ENCODE data around the gene GTF2F2. TPM values are rescaled to one million over a fixed set of nuclear protein-coding genes. Genes with fewer than 3 reads are reported as not detected.

Gene GTF2F2
- total RNA-seq, 1 experiment from 2014 or later: 33.8 TPM

DNA sequence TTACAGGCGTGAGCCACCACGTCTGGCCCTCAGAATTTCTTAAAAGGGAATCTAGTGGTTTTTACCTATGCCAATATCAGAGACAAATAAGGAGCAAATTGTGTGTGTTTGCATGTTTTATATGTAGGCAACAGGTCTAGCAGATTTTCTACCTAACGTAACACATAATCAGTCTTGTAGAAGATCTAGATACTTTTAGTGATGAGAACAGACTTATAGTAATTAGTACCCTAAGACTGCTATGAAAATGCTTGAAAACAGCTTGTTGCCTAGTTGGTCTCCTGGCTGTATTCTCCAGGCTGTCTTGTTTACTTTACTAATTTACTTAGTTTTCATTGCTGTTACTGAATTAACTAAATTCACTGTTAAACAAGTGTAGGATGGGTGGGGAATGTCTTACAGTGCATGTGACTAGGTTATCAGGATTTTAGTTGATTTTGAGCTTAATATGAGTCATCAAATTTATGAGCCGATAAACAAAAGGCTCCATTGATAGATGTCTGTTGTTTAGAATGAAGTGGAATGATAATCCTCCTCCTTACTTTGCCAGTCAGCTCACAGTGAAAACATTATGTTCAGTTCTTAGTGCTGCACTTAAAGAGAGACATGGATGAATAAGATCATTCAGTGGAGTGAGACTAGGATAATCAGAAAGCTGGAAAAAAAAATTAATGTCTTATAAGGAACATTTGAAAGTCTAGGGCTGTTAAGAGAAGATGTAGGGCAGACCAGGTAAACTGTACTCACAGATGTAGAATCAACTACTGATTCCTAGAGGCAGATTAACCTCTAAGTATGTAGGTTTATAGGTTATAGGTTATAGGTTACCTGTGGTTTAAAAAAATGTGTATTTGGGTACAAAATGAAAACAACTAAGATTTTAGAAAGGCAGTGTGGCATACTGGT lies 22.4 kb downstream of the GTF2F2 start:
- ATAC-seq (no peak), DNase-seq (ENCODE audit: low spot score) (no peak)
- H3K4me1 Mint-ChIP-seq: 0 out of 2 replicates have a peak, but pooled peaks cover 4% of the 10 kb centered on the region
- TF ChIP-seq NR1H2 (CRISPR knock-in tag; IDR thresholded peaks at IDR 0.05) (no peak), NFE2L1 (CRISPR knock-in tag; IDR thresholded peaks at IDR 0.05) (no peak), TEAD1 (CRISPR knock-in tag; IDR thresholded peaks at IDR 0.05) (no peak), ESRRA (CRISPR knock-in tag; IDR thresholded peaks at IDR 0.05; ENCODE audit: borderline replicate concordance) (no peak), ZNF671 (CRISPR knock-in tag; IDR thresholded peaks at IDR 0.05) (no peak), GRHL2 (CRISPR knock-in tag; IDR thresholded peaks at IDR 0.05; ENCODE audit: insufficient replicate concordance, severe bottlenecking) (no peak), MXD4 (CRISPR knock-in tag; IDR thresholded peaks at IDR 0.05; ENCODE audit: borderline replicate concordance) (no peak), TCF7 (CRISPR knock-in tag; IDR thresholded peaks at IDR 0.05; ENCODE audit: low read depth) (no peak), JAZF1 (CRISPR knock-in tag; IDR thresholded peaks at IDR 0.05) (no peak), SOX15 (CRISPR knock-in tag; IDR thresholded peaks at IDR 0.05) (no peak), MYBL2 (CRISPR knock-in tag; IDR thresholded peaks at IDR 0.05) (no peak), TEAD4 (CRISPR knock-in tag; IDR thresholded peaks at IDR 0.05) (no peak)
- TF ChIP-seq, protein P1, sequence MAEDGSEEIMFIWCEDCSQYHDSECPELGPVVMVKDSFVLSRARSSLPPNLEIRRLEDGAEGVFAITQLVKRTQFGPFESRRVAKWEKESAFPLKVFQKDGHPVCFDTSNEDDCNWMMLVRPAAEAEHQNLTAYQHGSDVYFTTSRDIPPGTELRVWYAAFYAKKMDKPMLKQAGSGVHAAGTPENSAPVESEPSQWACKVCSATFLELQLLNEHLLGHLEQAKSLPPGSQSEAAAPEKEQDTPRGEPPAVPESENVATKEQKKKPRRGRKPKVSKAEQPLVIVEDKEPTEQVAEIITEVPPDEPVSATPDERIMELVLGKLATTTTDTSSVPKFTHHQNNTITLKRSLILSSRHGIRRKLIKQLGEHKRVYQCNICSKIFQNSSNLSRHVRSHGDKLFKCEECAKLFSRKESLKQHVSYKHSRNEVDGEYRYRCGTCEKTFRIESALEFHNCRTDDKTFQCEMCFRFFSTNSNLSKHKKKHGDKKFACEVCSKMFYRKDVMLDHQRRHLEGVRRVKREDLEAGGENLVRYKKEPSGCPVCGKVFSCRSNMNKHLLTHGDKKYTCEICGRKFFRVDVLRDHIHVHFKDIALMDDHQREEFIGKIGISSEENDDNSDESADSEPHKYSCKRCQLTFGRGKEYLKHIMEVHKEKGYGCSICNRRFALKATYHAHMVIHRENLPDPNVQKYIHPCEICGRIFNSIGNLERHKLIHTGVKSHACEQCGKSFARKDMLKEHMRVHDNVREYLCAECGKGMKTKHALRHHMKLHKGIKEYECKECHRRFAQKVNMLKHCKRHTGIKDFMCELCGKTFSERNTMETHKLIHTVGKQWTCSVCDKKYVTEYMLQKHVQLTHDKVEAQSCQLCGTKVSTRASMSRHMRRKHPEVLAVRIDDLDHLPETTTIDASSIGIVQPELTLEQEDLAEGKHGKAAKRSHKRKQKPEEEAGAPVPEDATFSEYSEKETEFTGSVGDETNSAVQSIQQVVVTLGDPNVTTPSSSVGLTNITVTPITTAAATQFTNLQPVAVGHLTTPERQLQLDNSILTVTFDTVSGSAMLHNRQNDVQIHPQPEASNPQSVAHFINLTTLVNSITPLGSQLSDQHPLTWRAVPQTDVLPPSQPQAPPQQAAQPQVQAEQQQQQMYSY (CRISPR knock-in tag; IDR thresholded peaks at IDR 0.05): no peak
- TF ChIP-seq, protein P2, sequence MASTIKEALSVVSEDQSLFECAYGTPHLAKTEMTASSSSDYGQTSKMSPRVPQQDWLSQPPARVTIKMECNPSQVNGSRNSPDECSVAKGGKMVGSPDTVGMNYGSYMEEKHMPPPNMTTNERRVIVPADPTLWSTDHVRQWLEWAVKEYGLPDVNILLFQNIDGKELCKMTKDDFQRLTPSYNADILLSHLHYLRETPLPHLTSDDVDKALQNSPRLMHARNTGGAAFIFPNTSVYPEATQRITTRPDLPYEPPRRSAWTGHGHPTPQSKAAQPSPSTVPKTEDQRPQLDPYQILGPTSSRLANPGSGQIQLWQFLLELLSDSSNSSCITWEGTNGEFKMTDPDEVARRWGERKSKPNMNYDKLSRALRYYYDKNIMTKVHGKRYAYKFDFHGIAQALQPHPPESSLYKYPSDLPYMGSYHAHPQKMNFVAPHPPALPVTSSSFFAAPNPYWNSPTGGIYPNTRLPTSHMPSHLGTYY (CRISPR knock-in tag; IDR thresholded peaks at IDR 0.05): no peak
- TF ChIP-seq, protein P3, sequence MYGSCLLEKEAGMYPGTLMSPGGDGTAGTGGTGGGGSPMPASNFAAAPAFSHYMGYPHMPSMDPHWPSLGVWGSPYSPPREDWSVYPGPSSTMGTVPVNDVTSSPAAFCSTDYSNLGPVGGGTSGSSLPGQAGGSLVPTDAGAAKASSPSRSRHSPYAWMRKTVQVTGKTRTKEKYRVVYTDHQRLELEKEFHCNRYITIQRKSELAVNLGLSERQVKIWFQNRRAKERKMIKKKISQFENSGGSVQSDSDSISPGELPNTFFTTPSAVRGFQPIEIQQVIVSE (CRISPR knock-in tag; IDR thresholded peaks at IDR 0.05; ENCODE audit: borderline replicate concordance): no peak
- TF ChIP-seq, protein P4, sequence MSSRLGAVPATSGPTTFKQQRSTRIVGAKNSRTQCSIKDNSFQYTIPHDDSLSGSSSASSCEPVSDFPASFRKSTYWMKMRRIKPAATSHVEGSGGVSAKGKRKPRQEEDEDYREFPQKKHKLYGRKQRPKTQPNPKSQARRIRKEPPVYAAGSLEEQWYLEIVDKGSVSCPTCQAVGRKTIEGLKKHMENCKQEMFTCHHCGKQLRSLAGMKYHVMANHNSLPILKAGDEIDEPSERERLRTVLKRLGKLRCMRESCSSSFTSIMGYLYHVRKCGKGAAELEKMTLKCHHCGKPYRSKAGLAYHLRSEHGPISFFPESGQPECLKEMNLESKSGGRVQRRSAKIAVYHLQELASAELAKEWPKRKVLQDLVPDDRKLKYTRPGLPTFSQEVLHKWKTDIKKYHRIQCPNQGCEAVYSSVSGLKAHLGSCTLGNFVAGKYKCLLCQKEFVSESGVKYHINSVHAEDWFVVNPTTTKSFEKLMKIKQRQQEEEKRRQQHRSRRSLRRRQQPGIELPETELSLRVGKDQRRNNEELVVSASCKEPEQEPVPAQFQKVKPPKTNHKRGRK (CRISPR knock-in tag; IDR thresholded peaks at IDR 0.05; ENCODE audit: borderline replicate concordance): no peak
- TF ChIP-seq, protein P5, sequence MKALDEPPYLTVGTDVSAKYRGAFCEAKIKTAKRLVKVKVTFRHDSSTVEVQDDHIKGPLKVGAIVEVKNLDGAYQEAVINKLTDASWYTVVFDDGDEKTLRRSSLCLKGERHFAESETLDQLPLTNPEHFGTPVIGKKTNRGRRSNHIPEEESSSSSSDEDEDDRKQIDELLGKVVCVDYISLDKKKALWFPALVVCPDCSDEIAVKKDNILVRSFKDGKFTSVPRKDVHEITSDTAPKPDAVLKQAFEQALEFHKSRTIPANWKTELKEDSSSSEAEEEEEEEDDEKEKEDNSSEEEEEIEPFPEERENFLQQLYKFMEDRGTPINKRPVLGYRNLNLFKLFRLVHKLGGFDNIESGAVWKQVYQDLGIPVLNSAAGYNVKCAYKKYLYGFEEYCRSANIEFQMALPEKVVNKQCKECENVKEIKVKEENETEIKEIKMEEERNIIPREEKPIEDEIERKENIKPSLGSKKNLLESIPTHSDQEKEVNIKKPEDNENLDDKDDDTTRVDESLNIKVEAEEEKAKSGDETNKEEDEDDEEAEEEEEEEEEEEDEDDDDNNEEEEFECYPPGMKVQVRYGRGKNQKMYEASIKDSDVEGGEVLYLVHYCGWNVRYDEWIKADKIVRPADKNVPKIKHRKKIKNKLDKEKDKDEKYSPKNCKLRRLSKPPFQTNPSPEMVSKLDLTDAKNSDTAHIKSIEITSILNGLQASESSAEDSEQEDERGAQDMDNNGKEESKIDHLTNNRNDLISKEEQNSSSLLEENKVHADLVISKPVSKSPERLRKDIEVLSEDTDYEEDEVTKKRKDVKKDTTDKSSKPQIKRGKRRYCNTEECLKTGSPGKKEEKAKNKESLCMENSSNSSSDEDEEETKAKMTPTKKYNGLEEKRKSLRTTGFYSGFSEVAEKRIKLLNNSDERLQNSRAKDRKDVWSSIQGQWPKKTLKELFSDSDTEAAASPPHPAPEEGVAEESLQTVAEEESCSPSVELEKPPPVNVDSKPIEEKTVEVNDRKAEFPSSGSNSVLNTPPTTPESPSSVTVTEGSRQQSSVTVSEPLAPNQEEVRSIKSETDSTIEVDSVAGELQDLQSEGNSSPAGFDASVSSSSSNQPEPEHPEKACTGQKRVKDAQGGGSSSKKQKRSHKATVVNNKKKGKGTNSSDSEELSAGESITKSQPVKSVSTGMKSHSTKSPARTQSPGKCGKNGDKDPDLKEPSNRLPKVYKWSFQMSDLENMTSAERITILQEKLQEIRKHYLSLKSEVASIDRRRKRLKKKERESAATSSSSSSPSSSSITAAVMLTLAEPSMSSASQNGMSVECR (CRISPR knock-in tag; IDR thresholded peaks at IDR 0.05; ENCODE audit: borderline replicate concordance): no peak
- CTCF ChIA-PET: interaction anchor here (1.4 kb wide), 1 partner anchor 96 kb away, joined by 3 read pairs; no protein-coding TSS in a partner anchor
- peaks cover 12% of the 10 kb centered on the region for H3K36me3 Mint-ChIP-seq
- POLR2A ChIA-PET: no interaction called here
- H3K9me3 Mint-ChIP-seq: no peaks in the 10 kb centered on the region
- H3K27me3 Mint-ChIP-seq (ENCODE audit: low read depth): no peaks in the 10 kb centered on the region
- H3K27ac Mint-ChIP-seq: no peak overlapping the region
- no peak overlapping the region for H3K4me3 Mint-ChIP-seq

Data from WTC11 (cell line).